ENCODE data around the gene TTC21A.

Gene TTC21A

GRCh38 chr3:39136533-39137434 is 29.3 kb downstream of the TTC21A start:
- DNase-seq (ENCODE audit: insufficient read length, low spot score) (no peak), FAIRE-seq (no peak)
- TF ChIP-seq, protein P1, sequence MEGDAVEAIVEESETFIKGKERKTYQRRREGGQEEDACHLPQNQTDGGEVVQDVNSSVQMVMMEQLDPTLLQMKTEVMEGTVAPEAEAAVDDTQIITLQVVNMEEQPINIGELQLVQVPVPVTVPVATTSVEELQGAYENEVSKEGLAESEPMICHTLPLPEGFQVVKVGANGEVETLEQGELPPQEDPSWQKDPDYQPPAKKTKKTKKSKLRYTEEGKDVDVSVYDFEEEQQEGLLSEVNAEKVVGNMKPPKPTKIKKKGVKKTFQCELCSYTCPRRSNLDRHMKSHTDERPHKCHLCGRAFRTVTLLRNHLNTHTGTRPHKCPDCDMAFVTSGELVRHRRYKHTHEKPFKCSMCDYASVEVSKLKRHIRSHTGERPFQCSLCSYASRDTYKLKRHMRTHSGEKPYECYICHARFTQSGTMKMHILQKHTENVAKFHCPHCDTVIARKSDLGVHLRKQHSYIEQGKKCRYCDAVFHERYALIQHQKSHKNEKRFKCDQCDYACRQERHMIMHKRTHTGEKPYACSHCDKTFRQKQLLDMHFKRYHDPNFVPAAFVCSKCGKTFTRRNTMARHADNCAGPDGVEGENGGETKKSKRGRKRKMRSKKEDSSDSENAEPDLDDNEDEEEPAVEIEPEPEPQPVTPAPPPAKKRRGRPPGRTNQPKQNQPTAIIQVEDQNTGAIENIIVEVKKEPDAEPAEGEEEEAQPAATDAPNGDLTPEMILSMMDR (IDR thresholded peaks at IDR 0.05; ENCODE audit: insufficient read depth, missing control alignments) = no peak

DNA sequence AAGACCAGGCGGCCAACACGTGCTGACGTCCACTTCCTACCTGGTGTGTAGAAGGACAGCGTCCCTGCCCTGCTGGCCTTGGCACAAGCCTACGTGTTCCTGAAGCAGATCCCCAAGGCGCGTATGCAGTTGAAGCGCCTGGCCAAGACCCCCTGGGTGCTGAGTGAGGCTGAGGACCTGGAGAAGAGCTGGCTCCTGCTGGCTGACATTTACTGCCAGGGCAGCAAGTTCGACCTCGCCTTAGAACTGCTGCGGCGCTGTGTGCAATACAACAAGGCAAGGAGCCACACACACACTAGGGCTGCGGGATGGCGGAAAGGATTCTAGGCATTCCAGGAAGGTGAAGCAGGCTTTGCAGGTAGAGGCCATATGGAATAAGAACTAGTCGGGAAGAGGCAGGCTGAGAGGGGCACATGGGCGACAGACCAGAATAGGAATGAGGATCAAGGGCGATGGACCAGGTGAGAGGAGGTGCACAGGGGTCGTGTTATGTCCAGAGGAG is 30.0 kb downstream of the TTC21A start:
- FAIRE-seq = no peak
- TF ChIP-seq, protein P1 (IDR thresholded peaks at IDR 0.05; ENCODE audit: insufficient read depth, missing control alignments) = no peak
- no peak for DNase-seq (ENCODE audit: insufficient read length, low spot score)

DNA sequence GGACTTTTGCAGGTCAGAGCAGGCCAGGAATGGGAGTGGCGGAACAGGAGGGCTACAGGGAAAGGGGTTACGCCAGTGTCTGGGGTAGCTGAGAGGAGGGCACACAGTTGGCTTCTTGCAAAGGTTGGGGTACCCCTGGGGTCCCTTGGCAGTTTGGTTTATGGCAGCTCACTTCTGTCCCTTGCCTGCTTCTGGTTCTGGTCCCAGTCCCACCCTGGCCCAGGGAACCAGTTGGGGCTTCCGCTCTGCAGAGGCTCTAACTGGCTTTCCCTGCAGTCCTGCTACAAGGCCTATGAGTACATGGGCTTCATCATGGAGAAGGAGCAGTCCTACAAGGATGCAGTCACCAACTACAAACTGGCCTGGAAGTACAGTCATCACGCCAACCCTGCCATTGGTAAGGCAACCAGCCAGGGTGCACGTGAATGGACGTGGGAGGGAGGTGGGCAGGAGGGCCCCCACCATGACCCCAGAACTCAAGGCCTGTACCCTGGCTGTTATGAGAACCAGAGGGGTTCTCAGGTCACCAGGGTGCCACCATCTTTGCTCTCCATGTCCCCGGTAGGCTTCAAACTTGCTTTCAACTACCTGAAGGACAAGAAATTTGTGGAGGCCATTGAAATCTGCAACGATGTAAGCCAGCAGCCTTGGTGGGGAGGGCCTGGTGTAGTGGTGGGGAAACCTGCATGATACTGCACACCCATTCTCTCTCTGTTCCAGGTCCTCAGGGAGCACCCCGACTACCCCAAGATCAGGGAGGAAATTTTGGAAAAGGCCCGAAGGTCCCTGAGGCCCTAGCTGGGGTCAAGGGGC is 30.7 kb downstream of the TTC21A start:
- no peak for DNase-seq (ENCODE audit: insufficient read length, low spot score)
- no peak for FAIRE-seq
- TF ChIP-seq, protein P1 (IDR thresholded peaks at IDR 0.05; ENCODE audit: insufficient read depth, missing control alignments) = no peak

DNA sequence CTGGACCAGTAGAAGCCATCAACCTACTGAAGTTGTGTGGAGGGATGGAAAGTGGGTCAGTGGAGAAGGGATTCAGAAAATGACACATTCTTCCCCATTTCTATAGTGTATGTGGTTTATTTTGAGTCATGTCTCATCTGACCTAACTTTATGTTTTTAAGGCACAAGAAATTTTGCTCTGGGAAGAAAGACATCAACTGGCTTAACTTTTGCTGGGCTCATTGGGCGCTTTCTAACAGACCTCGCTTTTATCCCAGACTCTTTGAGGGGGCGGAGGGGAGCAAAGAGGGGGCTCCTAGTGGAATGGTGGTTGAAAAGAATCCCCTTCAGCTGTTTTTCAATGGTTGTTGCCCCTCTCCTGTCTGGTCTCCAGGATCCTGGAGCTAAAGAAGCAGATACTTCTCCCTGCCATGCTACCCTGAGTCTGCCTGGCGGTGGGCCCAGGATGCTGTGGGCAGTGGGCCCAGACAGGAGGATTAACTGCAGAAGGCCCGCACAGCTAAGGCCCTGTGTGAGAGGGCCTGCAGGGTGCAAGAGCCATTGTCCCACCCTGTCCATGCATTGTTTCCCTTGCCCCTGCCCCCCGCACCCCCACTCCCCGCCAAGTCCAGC is 31.4 kb downstream of the TTC21A start:
- no peak for FAIRE-seq
- TF ChIP-seq, protein P1 (IDR thresholded peaks at IDR 0.05; ENCODE audit: insufficient read depth, missing control alignments) = no peak
- no peak for DNase-seq (ENCODE audit: insufficient read length, low spot score)

DNA sequence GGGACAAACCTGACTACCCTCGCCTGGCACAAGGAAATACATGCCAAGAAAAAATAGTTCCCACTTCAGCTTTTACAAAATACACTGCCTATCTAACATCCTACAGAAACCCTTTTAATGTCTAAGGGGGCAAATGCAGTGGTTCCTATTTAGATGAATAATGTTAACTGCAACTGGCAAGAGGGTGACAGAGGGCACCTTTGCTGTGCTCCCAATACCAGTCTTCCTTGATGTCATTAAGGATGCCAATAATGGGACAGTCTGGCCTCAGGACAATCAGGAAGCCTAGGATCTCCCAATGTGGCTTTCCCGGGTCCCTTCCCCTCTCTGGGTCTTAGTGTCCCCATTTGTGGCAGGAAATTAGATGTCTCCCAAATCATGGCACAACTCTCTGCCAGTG is 32.0 kb downstream of the TTC21A start:
- no peak for DNase-seq (ENCODE audit: insufficient read length, low spot score)
- FAIRE-seq = no peak
- TF ChIP-seq, protein P1 (IDR thresholded peaks at IDR 0.05; ENCODE audit: insufficient read depth, missing control alignments) = no peak

- FAIRE-seq = no peak
- TF ChIP-seq, protein P1 (IDR thresholded peaks at IDR 0.05; ENCODE audit: insufficient read depth, missing control alignments) = no peak
- no peak for DNase-seq (ENCODE audit: insufficient read length, low spot score)
Observed at GRCh38 chr3:39140341-39140971, 33.0 kb downstream of the TTC21A start.

All from D721Med (cell line).